ENCODE measurements around the gene GPX6. TPM values are rescaled to one million over a fixed set of nuclear protein-coding genes. Genes with fewer than 3 reads are reported as not detected.

Gene GPX6
- total RNA-seq, 1 experiment from 2014 or later: not detected

DNA sequence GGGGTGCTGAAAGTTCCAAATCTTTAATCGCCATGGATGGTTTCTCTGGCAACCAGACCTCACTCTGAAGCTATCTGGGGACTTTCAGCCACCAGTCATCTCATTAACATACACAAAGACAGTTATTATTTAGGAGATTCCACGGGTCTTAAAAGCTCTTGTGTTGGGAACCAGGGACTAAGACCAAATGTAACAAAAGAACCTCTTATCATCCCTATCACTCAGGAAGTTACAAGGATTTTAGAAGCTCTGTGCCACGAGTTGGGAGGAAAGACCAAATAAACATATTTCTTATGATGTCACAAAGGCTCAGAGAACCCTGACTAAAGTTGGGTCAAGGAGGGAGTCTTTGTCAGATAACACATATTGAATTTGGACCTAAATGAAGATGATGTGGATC lies 17.7 kb downstream of the GPX6 start:
- Histone ChIP-seq H4K5ac (ENCODE audit: insufficient read length, low read depth, low read length) (no peak overlapping the region), H3K4ac (ENCODE audit: low read depth, low read length) (no peak overlapping the region), H3K18ac (ENCODE audit: insufficient read length, low read depth, low read length) (no peak overlapping the region), H4K20me1 (ENCODE audit: control insufficient read depth, insufficient read depth, insufficient read length) (no peaks in the 10 kb centered on the region), H3K9ac (ENCODE audit: extremely low read depth, insufficient read length, low read length) (no peak overlapping the region), H4K91ac (ENCODE audit: insufficient read length, low read depth, low read length) (no peak overlapping the region), H3K4me2 (ENCODE audit: insufficient read depth, insufficient read length, low read length) (no peak overlapping the region), H3K14ac (ENCODE audit: insufficient read depth, low read length) (no peak overlapping the region), H3K27ac (ENCODE audit: insufficient read length, low read depth, low read length) (no peak overlapping the region), H3K23me2 (ENCODE audit: insufficient read length, low read depth, low read length, poor library complexity, severe bottlenecking) (no peaks in the 10 kb centered on the region), H4K8ac (replicated peaks; ENCODE audit: insufficient read length, low read depth, low read length) (no peak overlapping the region), H2AK5ac (ENCODE audit: insufficient read length, low read length) (no peak overlapping the region), H3K27me3 (ENCODE audit: insufficient read depth, low read length) (no peaks in the 10 kb centered on the region), H2AFZ (ENCODE audit: low read length) (no peak overlapping the region), H3K56ac (ENCODE audit: insufficient read length, low read depth, low read length) (no peak overlapping the region), H2BK120ac (ENCODE audit: low read depth, low read length, poor library complexity, severe bottlenecking) (no peak overlapping the region), H3K23ac (ENCODE audit: insufficient read length, low read depth, low read length) (no peak overlapping the region), H3K79me2 (ENCODE audit: insufficient read depth, low read length) (no peaks in the 10 kb centered on the region), H3K9me3 (ENCODE audit: control insufficient read depth, low read depth, low read length) (no peaks in the 10 kb centered on the region), H2BK12ac (ENCODE audit: insufficient read length, low read depth, low read length) (no peak overlapping the region), H2BK15ac (ENCODE audit: low read depth, low read length) (no peak overlapping the region), H3T11ph (ENCODE audit: low read length) (no peak overlapping the region), H2BK20ac (ENCODE audit: low read depth, low read length, poor library complexity, severe bottlenecking) (no peak overlapping the region), H3K4me1 (ENCODE audit: insufficient read depth, low read length) (no peaks in the 10 kb centered on the region), H2BK5ac (ENCODE audit: insufficient read length, low read length) (no peak overlapping the region), H3K79me1 (ENCODE audit: insufficient read depth, low read depth, low read length, poor library complexity, severe bottlenecking) (no peaks in the 10 kb centered on the region)
- TF ChIP-seq, protein P1, sequence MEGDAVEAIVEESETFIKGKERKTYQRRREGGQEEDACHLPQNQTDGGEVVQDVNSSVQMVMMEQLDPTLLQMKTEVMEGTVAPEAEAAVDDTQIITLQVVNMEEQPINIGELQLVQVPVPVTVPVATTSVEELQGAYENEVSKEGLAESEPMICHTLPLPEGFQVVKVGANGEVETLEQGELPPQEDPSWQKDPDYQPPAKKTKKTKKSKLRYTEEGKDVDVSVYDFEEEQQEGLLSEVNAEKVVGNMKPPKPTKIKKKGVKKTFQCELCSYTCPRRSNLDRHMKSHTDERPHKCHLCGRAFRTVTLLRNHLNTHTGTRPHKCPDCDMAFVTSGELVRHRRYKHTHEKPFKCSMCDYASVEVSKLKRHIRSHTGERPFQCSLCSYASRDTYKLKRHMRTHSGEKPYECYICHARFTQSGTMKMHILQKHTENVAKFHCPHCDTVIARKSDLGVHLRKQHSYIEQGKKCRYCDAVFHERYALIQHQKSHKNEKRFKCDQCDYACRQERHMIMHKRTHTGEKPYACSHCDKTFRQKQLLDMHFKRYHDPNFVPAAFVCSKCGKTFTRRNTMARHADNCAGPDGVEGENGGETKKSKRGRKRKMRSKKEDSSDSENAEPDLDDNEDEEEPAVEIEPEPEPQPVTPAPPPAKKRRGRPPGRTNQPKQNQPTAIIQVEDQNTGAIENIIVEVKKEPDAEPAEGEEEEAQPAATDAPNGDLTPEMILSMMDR (conservative IDR thresholded peaks at IDR 0.05): no peak
- H3K4me1 Mint-ChIP-seq: peaks cover 4 to 7% of the 10 kb centered on the region in 2 experiments
- peaks cover 0 to 6% (median 0%) of the 10 kb centered on the region in 3 experiments; a peak in 3 of 7 replicates for H3K36me3 Mint-ChIP-seq (ENCODE audit: insufficient read depth in 1 of 3, low read depth in 3 of 3)
- no peaks in the 10 kb centered on the region; the same call in 1 of the 2 replicates for H3K27me3 Mint-ChIP-seq (ENCODE audit: low read depth)
- H3K4me3 Mint-ChIP-seq: no peak overlapping the region
- DNase-seq: no peak
- H3K9me3 Mint-ChIP-seq: peaks cover 9 to 11% of the 10 kb centered on the region in 2 experiments; a peak in 3 of 5 replicates
- no peak overlapping the region for H3K27ac Mint-ChIP-seq
- no CpG with 5 or more reads among the region's 3 CpGs for WGBS (ENCODE audit: extremely low coverage, insufficient read length, low lambda C conversion rate)

Measured in H9 (cell line).